GM10847 (cell line): ENCODE results near the gene EXOG.

Source experiments
- POLR2A ChIP-seq: IDR thresholded peaks from 2 replicates; pipeline ENCODE4 v1.6.1; 2011; ENCODE audit not compliant: insufficient read length; ENCODE audit errors: extremely low read depth

EXOG gene

GRCh38 chr3:38496131-38496910, at the start of gene EXOG:
EXOG (plus strand) TSS chr3:38496340; CDS start chr3:38496368, 28 bp downstream.
- TF ChIP-seq POLR2A, result peak; percentile 55

- no peak for TF ChIP-seq POLR2A
Observed at GRCh38 chr3:38446812-38447211, 49.3 kb upstream of the EXOG start.

GRCh38 chr3:38450853-38451252, 45.3 kb upstream of the EXOG start:
- TF ChIP-seq POLR2A, result no peak

GRCh38 chr3:38453075-38453912, 42.8 kb upstream of the EXOG start, which contains the start of gene ACVR2B:
ACVR2B (plus strand) TSS chr3:38453890; CDS start chr3:38454323, 433 bp downstream.
- no peak for TF ChIP-seq POLR2A

GRCh38 chr3:38453913-38454177, 42.3 kb upstream of the EXOG start:
- TF ChIP-seq POLR2A, result no peak

GRCh38 chr3:38454178-38454883, 41.8 kb upstream of the EXOG start:
- TF ChIP-seq POLR2A, result no peak

- TF ChIP-seq POLR2A, result no peak
Observed at GRCh38 chr3:38454884-38455638, 41.1 kb upstream of the EXOG start.

- no peak for TF ChIP-seq POLR2A
Observed at GRCh38 chr3:38455639-38456430, 40.3 kb upstream of the EXOG start.

GRCh38 chr3:38457111-38458003, 38.8 kb upstream of the EXOG start:
- TF ChIP-seq POLR2A, result no peak

GRCh38 chr3:38458796-38459498, 37.2 kb upstream of the EXOG start:
- TF ChIP-seq POLR2A, result no peak

- TF ChIP-seq POLR2A, result no peak
Observed at GRCh38 chr3:38459499-38460048, 36.6 kb upstream of the EXOG start.

GRCh38 chr3:38460377-38461270, 35.5 kb upstream of the EXOG start:
- no peak for TF ChIP-seq POLR2A
